Activated T-cell treated with anti-CD3 and anti-CD28 coated beads, Interleukin-2, amount 50 U/mL, for 4 hours (primary cell): ENCODE data around the gene SLC39A6. TPM values are rescaled to one million over a fixed set of nuclear protein-coding genes. Genes with fewer than 3 reads are reported as not detected.

Source experiments
- ATAC-seq, 2 donors: fragments of 200-7000 bp; cut with Tn5 transposase; one replicate each; pipeline ENCODE4 v1.10.0; 2021
- DNase-seq: peaks from one replicate; pipeline ENCODE4 v3.0.0-alpha.2; 2020
- H3K27me3 Mint-ChIP-seq: one replicate; pipeline ENCODE4 v1.8.0; 2021; ENCODE audit warnings: low read depth, mixed read lengths
- H3K36me3 Mint-ChIP-seq: one replicate; pipeline ENCODE4 v1.8.0; 2022; ENCODE audit warnings: mixed read lengths; ENCODE audit not compliant: insufficient read depth
- H3K4me1 Mint-ChIP-seq: one replicate; pipeline ENCODE4 v1.8.0; 2021; ENCODE audit warnings: low read depth, mixed read lengths
- H3K4me3 Mint-ChIP-seq: one replicate; pipeline ENCODE4 v1.8.0; 2021; ENCODE audit warnings: mild to moderate bottlenecking, moderate library complexity, mixed read lengths
- H3K9me3 Mint-ChIP-seq: one replicate; pipeline ENCODE4 v1.8.0; 2021; ENCODE audit warnings: mixed read lengths
- total RNA-seq, 3 donors: library from RNA; stranded (reverse); gene quantifications; one replicate each; pipeline ENCODE4 v1.2.1, GENCODE V29; 2021

The SLC39A6 gene
- total RNA-seq, 3 donors from 2014 or later: 39.4 to 44.5 (median 40.1) TPM

DNA sequence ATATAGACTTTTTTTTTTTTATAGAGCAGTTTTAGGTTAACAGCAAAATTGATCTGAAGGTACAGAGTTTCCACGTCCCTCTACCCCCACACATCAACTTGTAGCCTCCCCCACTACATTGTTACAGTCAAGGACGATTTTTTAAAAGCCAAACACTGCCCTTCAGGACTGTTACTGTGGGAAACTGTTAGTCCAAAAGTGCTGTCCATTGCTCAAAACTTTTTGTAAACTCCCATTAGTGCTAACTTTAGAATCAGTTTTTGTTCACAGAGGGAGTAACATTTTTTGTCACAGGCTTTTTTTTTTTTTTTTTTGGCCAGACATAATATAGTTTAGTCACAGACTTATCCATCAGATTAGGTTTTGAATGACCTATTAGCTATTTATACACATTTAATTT is 24.6 kb upstream of the SLC39A6 start:
- H3K4me1 Mint-ChIP-seq: peaks cover 20% of the 10 kb centered on the region
- no peak for ATAC-seq
- H3K27me3 Mint-ChIP-seq: no peaks in the 10 kb centered on the region
- peaks cover 52% of the 10 kb centered on the region for H3K36me3 Mint-ChIP-seq
- H3K9me3 Mint-ChIP-seq: no peaks in the 10 kb centered on the region
- no peak overlapping the region for H3K4me3 Mint-ChIP-seq
- no peak for DNase-seq

DNA sequence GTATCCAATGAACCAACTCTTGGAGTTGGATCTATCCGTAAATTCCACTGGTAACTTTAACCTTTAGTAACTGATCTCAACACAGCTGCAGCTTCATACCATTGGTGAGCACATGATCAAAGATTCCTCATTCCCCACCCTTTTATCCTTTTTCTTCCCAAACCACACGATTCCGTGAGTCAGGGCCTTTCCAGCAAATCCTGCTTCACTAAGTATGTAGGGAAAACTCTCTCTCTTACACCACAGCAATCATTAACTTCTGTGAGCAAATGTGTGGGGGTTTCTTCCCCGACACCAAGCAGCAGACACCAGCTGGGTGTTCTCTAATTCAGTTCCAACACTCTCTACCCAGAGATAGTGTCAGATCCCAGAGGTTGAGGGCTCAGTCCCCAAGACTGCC is 24.1 kb upstream of the SLC39A6 start:
- Mint-ChIP-seq H3K27me3 (no peaks in the 10 kb centered on the region), H3K9me3 (no peaks in the 10 kb centered on the region), H3K36me3 (peaks cover 50% of the 10 kb centered on the region), H3K4me3 (no peak overlapping the region), H3K4me1 (peaks cover 17% of the 10 kb centered on the region)
- ATAC-seq (no peak), DNase-seq (no peak)

DNA sequence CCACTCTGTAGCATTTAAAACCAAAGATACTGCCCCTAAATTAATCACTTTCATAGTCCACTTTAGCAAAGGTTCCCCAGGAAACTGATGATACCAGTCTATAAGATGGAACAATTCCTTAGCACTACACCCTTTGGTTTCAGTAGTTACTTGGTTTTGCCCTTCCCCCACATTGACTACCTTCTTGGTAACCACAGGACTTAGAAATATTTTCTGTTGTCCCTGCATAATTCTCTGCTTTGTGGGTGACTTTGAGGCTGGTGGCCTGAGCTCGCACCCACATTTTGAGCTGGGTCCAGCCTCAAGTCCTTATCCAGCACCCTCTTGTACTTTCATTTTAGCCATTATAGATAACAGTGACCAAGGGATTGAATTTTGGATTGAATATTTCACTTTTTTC is 23.6 kb upstream of the SLC39A6 start:
- no peaks in the 10 kb centered on the region for H3K27me3 Mint-ChIP-seq
- peaks cover 14% of the 10 kb centered on the region for H3K4me1 Mint-ChIP-seq
- no peak overlapping the region for H3K4me3 Mint-ChIP-seq
- no peaks in the 10 kb centered on the region for H3K9me3 Mint-ChIP-seq
- ATAC-seq (no peak), DNase-seq (no peak)
- peaks cover 49% of the 10 kb centered on the region for H3K36me3 Mint-ChIP-seq

DNA sequence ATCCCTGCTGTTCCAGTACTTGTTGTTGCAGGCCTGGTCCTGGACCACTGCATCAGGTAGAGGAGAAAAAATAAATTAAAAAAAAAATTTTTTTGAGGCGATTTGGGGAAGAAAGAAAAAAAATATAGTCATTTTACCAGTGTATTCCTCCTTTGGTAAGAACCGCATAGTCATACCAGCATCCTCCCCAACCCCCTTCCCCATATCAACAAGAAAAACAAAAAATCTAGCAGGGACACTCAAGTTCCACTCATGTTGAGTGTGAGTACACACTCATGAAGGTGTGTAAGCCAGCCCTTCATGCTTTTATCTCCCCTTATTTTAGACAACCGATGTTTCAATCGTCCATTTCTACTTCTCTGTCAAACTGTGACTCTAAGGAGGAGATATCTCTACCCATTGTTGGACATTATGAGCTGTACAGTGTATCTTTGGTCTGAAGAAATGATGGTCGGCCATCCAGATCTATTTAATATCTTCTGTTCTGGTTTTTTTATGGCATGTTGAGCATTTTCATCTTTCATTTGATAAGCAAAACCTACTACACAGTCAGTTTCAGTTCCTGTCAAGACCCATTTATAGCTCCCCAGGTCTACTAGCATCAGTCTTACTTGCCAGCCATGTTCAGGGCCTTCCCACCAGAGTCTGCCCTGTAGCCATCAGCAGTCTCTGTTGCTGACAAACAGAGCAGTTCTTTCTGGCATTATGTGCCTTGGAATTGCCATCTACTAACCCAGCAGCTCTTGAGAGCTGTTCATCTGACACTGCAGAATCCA is 20.6 kb upstream of the SLC39A6 start:
- peaks cover 7% of the 10 kb centered on the region for H3K4me1 Mint-ChIP-seq
- ATAC-seq (no peak), DNase-seq (no peak)
- H3K27me3 Mint-ChIP-seq: no peaks in the 10 kb centered on the region
- H3K4me3 Mint-ChIP-seq: no peak overlapping the region
- peaks cover 42% of the 10 kb centered on the region for H3K36me3 Mint-ChIP-seq
- H3K9me3 Mint-ChIP-seq: no peaks in the 10 kb centered on the region

DNA sequence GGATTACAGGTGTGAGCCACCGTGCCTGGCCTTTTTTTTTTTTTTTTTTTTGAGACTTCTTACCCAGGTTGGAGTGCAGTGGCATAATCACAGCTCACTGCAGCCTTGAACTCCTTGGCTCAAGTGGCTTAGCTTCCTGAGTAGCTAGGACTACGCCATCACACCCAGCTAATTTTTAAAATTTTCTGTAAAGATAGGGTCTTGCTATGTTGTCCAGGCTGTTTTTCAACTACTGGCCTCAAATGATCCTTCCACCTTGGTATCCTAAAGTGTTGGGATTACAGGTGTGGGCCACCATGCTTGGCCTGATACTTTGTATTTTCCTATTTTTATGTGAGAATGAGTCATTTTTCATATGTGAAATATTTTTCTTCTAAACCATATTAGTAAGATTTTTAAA is 14.3 kb upstream of the SLC39A6 start:
- H3K36me3 Mint-ChIP-seq: peaks cover 36% of the 10 kb centered on the region
- DNase-seq: no peak

DNA sequence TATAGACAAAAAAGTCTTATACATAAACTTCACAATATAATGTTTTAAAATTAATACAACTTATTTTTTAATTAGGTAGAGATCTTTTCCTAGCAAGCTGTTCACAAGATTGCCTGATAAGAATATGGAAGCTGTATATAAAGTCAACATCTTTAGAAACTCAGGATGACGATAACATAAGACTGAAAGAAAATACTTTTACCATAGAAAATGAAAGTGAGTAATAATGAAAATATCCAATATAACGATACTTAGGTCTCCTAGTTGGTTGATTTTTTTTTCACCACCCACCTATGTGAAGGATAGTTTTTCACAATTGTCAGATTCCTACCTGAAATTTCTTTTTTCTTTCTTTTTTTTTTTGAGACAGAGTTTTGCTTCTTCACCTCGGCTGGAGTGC is 13.6 kb upstream of the SLC39A6 start:
- no peak for ATAC-seq

More for the DNA sequence above, 14.3 kb upstream of the SLC39A6 start:
- ATAC-seq: no peak
- Mint-ChIP-seq H3K9me3 (no peaks in the 10 kb centered on the region), H3K27me3 (no peaks in the 10 kb centered on the region), H3K4me3 (no peak overlapping the region), H3K4me1 (peaks cover 5% of the 10 kb centered on the region)

DNA sequence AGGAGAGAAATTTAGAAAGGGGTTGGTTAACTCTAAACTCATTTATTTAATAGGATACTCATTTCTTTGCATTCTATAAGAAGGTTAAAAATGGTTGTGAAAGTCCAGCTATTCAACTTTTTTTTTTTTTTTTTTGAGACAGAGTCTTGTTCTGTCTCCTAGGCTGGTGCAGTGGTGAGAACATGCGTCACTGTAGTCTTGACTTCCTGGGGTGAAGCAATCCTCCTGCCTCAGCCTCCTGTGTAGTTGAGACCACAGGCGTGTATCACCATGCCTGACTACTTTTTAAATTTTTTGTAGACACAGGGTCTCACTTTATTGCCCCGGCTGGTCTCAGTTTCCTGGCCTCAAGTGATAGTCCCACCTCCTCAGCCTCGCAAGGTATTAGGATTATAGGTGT is 12.4 kb upstream of the SLC39A6 start:
- Mint-ChIP-seq H3K36me3 (peaks cover 44% of the 10 kb centered on the region), H3K27me3 (no peaks in the 10 kb centered on the region), H3K4me3 (no peak overlapping the region), H3K9me3 (no peaks in the 10 kb centered on the region), H3K4me1 (peaks cover 9% of the 10 kb centered on the region)
- DNase-seq (no peak), ATAC-seq (peak in 1 of 2 donors; percentile 46)

More for the DNA sequence above, 13.6 kb upstream of the SLC39A6 start:
- peaks cover 5% of the 10 kb centered on the region for H3K4me1 Mint-ChIP-seq
- no peak overlapping the region for H3K4me3 Mint-ChIP-seq
- DNase-seq: no peak
- H3K36me3 Mint-ChIP-seq: peaks cover 40% of the 10 kb centered on the region
- H3K27me3 Mint-ChIP-seq: no peaks in the 10 kb centered on the region
- H3K9me3 Mint-ChIP-seq: no peaks in the 10 kb centered on the region

DNA sequence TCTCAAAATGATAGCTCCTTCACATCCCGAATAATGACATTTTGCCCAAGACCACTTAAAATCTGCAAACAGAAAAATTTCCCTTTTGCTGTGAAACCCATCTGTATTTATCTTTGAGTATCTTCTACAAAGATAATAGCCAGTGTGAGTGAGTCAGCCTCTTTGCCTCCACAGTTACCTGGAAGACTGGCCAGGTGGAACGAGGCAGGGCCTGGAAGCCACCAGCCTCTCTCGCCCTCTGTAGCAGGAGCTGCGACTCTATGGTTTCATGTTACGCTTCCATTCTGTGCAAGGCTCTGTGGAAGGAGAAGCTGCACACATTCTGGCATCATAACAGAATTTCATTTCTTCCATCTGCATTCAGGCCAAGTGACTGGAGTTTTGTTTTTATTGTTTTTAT is 10.1 kb upstream of the SLC39A6 start:
- no peaks in the 10 kb centered on the region for H3K27me3 Mint-ChIP-seq
- peaks cover 18% of the 10 kb centered on the region for H3K4me1 Mint-ChIP-seq
- DNase-seq (no peak), ATAC-seq (no peak)
- no peaks in the 10 kb centered on the region for H3K9me3 Mint-ChIP-seq
- no peak overlapping the region for H3K4me3 Mint-ChIP-seq
- peaks cover 46% of the 10 kb centered on the region for H3K36me3 Mint-ChIP-seq

DNA sequence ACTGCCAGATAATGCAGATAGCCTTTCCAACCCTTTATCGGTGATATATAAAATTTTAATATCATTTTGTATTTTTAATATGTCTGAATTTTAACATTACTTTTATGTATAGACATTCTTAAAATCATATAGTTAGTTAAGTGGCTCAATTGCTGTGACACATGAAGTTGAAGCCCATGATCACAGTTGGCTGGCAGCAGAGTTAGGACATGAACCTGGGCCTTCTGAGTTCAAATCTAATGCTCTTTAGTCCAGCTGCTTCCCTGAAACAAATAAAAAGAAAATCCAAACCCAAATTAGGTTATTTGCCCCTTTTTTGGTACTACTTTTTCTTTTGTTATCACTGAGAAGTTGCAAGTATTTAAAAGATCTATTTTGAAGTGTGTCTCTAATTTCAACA is 6.1 kb upstream of the SLC39A6 start:
- Mint-ChIP-seq H3K4me3 (no peak overlapping the region), H3K9me3 (no peaks in the 10 kb centered on the region), H3K36me3 (peaks cover 38% of the 10 kb centered on the region), H3K4me1 (peaks cover 47% of the 10 kb centered on the region), H3K27me3 (no peaks in the 10 kb centered on the region)
- DNase-seq (no peak), ATAC-seq (no peak)

DNA sequence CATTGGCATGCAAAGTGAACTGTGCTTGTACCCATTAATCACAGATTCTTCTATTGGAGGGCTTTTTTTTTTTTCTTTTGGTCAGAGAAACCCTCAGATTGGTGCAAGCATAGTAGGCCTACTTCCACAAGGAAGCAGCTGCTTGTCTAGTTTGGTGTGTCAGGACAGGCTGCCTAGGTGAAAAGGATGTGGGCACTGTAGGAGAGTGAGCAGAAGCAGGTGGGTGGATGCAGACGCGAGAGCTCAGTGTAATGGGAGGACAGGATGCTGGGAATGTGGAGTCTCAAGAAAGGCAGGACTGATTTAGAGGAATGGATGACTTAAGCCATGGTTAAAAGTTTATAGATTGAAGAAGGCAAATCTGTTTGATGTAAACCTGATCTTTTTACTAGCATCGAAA is 3.6 kb upstream of the SLC39A6 start:
- Mint-ChIP-seq H3K4me1 (peaks cover 53% of the 10 kb centered on the region), H3K4me3 (peak overlapping the region; percentile 95), H3K9me3 (no peaks in the 10 kb centered on the region), H3K27me3 (no peaks in the 10 kb centered on the region), H3K36me3 (peaks cover 29% of the 10 kb centered on the region)
- no peak for DNase-seq
- ATAC-seq: no peak

DNA sequence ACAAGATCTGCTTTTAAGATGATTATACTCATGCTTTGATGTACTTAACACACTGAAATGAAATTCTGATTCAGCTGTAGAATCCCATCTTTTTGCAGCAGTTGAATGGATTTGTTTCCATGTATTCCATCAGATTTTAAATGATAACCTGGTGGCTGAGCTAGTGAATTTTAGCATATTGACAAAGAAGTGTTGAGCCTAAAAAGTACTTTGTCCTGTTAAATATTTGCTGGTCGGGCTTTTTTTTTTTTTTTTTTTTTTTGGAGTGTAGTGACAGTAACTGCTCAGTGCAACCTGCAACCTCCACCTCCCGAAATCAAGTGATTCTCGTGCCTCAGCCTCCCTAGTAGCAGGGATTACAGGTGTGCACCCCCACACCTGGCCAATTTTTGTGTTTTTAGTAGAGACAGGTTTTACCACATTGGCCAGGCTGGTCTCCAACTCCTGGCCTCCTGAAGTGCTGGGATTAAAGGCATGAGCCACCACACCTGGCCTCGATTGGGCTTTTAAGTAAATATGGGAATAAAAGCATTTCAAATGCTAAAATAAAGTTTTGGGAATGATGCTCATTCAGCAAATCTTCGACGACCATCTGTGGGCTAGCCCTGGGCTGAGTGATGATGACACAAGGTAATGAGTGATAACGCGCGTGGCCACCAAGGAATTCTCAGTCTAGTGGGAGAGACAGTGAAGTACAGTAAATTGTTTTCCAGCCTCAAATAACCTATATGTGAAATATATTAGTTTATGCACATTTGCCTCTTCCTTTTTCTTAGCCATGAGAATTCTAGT is 2.7 kb upstream of the SLC39A6 start:
- no peak for ATAC-seq
- peak overlapping the region; percentile 95 for H3K4me3 Mint-ChIP-seq
- H3K9me3 Mint-ChIP-seq: no peaks in the 10 kb centered on the region
- peaks cover 56% of the 10 kb centered on the region for H3K4me1 Mint-ChIP-seq
- H3K27me3 Mint-ChIP-seq: no peaks in the 10 kb centered on the region
- peaks cover 26% of the 10 kb centered on the region for H3K36me3 Mint-ChIP-seq
- no peak for DNase-seq

DNA sequence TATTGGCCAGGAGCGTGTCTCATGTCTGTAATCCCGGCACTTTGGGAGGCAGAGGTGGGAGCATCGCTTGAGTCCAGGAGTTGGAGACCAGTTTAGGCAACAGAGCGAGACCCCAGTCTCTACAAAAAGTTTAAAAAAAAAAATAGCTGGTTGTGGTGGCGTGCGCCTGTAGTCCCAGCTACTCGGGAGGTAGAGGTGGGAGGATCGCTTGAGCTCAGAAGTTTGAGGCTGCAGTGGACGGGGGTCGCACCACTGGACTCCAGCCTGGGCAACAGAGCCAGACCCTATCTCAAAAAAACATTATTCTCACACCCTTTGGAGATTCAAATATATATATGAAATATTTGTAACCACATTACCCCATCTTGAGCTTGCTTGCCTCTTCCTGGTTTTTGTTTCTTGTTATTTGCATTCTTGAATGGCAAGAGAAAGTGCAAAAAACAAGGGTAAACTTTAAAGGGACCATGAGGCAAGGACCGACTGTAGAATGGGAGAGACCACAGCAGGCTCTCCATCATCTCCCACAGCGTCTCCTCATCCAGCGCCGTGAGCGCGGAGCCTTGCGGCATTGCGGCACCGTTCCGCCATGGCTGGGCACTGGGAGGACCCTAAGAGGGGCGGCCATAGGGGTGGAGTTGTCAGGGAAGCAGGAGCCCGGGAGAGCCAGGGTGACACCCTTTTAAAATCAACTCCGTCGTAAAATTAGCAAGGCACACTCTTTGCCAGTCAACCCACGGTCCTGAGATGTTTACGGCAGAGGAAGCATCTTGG is 1.9 kb upstream of the SLC39A6 start:
- Mint-ChIP-seq H3K4me3 (peak overlapping the region; percentile 95), H3K27me3 (no peaks in the 10 kb centered on the region), H3K4me1 (peaks cover 58% of the 10 kb centered on the region), H3K9me3 (no peaks in the 10 kb centered on the region), H3K36me3 (peaks cover 25% of the 10 kb centered on the region)
- ATAC-seq (no peak), DNase-seq (no peak)

DNA sequence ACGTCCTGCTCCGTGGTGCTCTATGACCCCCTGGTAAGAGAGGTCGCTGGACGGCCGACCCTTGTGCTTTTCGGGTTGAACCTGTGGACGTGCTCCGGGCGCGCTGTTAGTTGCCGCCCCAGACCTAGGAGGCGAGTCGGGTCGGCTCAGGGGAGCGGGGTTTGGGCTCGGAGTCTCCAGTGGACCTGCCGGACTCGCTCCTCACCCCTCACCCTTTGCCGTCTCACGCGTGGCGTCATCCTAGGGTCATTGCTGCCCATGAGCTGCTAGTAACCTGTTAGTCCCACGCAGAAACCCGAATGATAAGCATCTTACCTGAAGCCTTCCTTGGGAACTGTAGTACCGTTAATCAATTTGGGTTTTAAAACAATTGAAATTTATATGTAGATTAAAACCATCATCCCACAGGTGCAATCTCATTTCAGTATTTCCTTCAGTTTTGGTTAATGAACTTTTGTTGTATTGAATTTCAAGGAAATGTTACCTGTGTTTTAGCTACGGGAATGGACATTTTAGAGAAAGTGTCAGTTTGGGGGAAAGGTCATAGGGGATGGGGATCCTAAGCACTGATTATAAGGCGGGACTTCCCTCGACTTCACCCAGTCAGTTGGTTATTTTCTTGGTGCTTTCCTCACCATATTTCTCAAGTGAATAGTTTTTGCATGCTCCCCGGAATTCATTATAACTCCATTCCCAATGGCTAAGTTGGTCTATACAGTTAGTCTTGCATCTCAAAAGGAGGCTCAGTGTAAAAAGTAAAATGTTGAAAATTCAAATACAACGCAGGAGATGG is 1.1 kb upstream of the SLC39A6 start:
- Mint-ChIP-seq H3K36me3 (peaks cover 22% of the 10 kb centered on the region), H3K4me1 (peaks cover 56% of the 10 kb centered on the region)

DNA sequence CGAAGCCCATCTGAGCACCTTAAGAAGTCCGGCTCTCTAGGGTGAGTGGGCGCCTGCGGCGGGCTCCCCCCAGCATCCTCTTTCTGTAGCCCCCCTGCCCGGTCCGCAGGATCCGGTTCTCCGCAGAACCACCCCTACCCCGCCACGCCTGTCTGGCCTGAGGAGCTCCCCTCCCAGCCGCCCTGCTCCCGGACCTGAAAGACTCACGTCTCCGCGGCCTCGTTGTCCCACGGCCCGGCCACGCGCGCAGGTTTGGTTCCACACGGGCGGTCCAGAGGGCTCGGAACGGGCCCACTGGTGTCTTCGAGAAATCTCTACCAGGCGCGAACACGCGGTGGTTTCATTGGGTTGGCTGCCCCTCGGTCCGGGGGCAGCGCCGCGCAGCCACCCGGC is 237 bp downstream of the SLC39A6 start:
- no peak for DNase-seq
- Mint-ChIP-seq H3K4me3 (peak overlapping the region; percentile 95), H3K4me1 (peaks cover 53% of the 10 kb centered on the region), H3K9me3 (no peaks in the 10 kb centered on the region), H3K36me3 (peaks cover 27% of the 10 kb centered on the region), H3K27me3 (no peaks in the 10 kb centered on the region)
- peak in 1 of 2 donors; percentile 6 for ATAC-seq

More for the DNA sequence above, 1.1 kb upstream of the SLC39A6 start:
- ATAC-seq: peak; percentile 8 to 11
- Mint-ChIP-seq H3K4me3 (peak overlapping the region; percentile 95), H3K27me3 (no peaks in the 10 kb centered on the region), H3K9me3 (no peaks in the 10 kb centered on the region)
- DNase-seq: no peak
